HEK293 (cell line): ENCODE data around the gene PPP1R12C.

ENCODE experiments used
- AEBP2 ChIP-seq: fragments of 450-650 bp; formaldehyde crosslinking; IDR thresholded peaks from 2 replicates; pipeline ENCODE4 v1.5.1; 2016; ENCODE audit warnings: missing biosample characterization, missing genetic modification characterization, borderline replicate concordance
- BCL6B ChIP-seq: fragments of 450-650 bp; formaldehyde crosslinking; IDR thresholded peaks from 2 replicates; pipeline ENCODE4 v1.5.1; 2017; ENCODE audit warnings: missing biosample characterization, missing genetic modification characterization
- GLI2 ChIP-seq: fragments of 450-650 bp; formaldehyde crosslinking; IDR thresholded peaks from 2 replicates; pipeline ENCODE4; 2017; ENCODE audit warnings: missing biosample characterization, missing genetic modification characterization, low read depth, borderline replicate concordance
- HIC1 ChIP-seq: fragments of 450-650 bp; formaldehyde crosslinking; IDR thresholded peaks from 2 replicates; pipeline ENCODE4 v1.5.1; 2016; ENCODE audit warnings: missing biosample characterization, missing genetic modification characterization
- KLF8 ChIP-seq: fragments of 450-650 bp; formaldehyde crosslinking; IDR thresholded peaks from 2 replicates; pipeline ENCODE4 v1.5.1; 2016; ENCODE audit warnings: missing biosample characterization, missing genetic modification characterization
- KLF9 ChIP-seq: fragments of 450-650 bp; formaldehyde crosslinking; IDR thresholded peaks from 2 replicates; pipeline ENCODE4 v1.5.1; 2016; ENCODE audit warnings: missing biosample characterization, missing genetic modification characterization, low read depth
- MEIS1 ChIP-seq: sonication (generic); formaldehyde crosslinking; IDR thresholded peaks from 2 replicates; pipeline ENCODE4 v1.8.1; 2022; ENCODE audit warnings: missing genetic modification reagents, mild to moderate bottlenecking, borderline replicate concordance
- PRDM10 ChIP-seq: fragments of 450-650 bp; formaldehyde crosslinking; IDR thresholded peaks from 2 replicates; pipeline ENCODE4 v1.5.1; 2016; ENCODE audit warnings: missing biosample characterization, missing genetic modification characterization
- SP7 ChIP-seq: fragments of 450-650 bp; formaldehyde crosslinking; IDR thresholded peaks from 2 replicates; pipeline ENCODE4 v1.5.1; 2016; ENCODE audit warnings: missing biosample characterization, missing genetic modification characterization
- TCF7L2 ChIP-seq: IDR thresholded peaks from 2 replicates; pipeline ENCODE4 v1.6.1; 2011; ENCODE audit warnings: low read depth, mild to moderate bottlenecking, inconsistent platforms, low read length, moderate library complexity, borderline replicate concordance
- YY1 ChIP-seq: fragments of 450-650 bp; formaldehyde crosslinking; IDR thresholded peaks from 2 replicates; pipeline ENCODE4 v1.5.1; 2018; ENCODE audit warnings: missing biosample characterization, missing genetic modification characterization
- ZBTB17 ChIP-seq: fragments of 450-650 bp; formaldehyde crosslinking; IDR thresholded peaks from 2 replicates; pipeline ENCODE4 v1.5.1; 2016; ENCODE audit warnings: missing biosample characterization, missing genetic modification characterization
- ZBTB21 ChIP-seq: fragments of 450-650 bp; formaldehyde crosslinking; IDR thresholded peaks from 2 replicates; pipeline ENCODE4 v1.5.1; 2017; ENCODE audit warnings: missing biosample characterization, missing genetic modification characterization
- ZEB2 ChIP-seq: fragments of 450-650 bp; formaldehyde crosslinking; IDR thresholded peaks from 2 replicates; pipeline ENCODE4 v1.5.1; 2016; ENCODE audit warnings: missing biosample characterization, missing genetic modification characterization
- ZFHX2 ChIP-seq: fragments of 450-650 bp; formaldehyde crosslinking; conservative IDR thresholded peaks from 2 replicates; pipeline ENCODE4 v1.5.1; 2016; ENCODE audit warnings: missing biosample characterization, missing genetic modification characterization
- ZNF324 ChIP-seq: fragments of 450-650 bp; formaldehyde crosslinking; IDR thresholded peaks from 2 replicates; pipeline ENCODE4 v1.5.1; 2016; ENCODE audit warnings: missing biosample characterization, missing genetic modification characterization
- ZNF335 ChIP-seq: fragments of 450-650 bp; formaldehyde crosslinking; conservative IDR thresholded peaks from 2 replicates; pipeline ENCODE4 v1.5.1; 2016; ENCODE audit warnings: missing biosample characterization, missing genetic modification characterization
- ZNF341 ChIP-seq: fragments of 450-650 bp; formaldehyde crosslinking; IDR thresholded peaks from 2 replicates; pipeline ENCODE4; 2016; ENCODE audit warnings: low read depth, missing biosample characterization, missing genetic modification characterization
- ZNF423 ChIP-seq: fragments of 450-650 bp; formaldehyde crosslinking; IDR thresholded peaks from 2 replicates; pipeline ENCODE4 v1.5.1; 2016; ENCODE audit warnings: missing biosample characterization, missing genetic modification characterization
- ZNF426 ChIP-seq: fragments of 450-650 bp; formaldehyde crosslinking; IDR thresholded peaks from 2 replicates; pipeline ENCODE4 v1.5.1; 2017; ENCODE audit warnings: missing biosample characterization, missing genetic modification characterization, mild to moderate bottlenecking, inconsistent platforms, moderate library complexity
- ZNF433 ChIP-seq: fragments of 450-650 bp; formaldehyde crosslinking; IDR thresholded peaks from 2 replicates; pipeline ENCODE4 v1.5.1; 2016; ENCODE audit warnings: missing biosample characterization, missing genetic modification characterization, low read depth
- ZNF514 ChIP-seq: fragments of 450-650 bp; formaldehyde crosslinking; IDR thresholded peaks from 2 replicates; pipeline ENCODE4 v1.5.1; 2016; ENCODE audit warnings: missing biosample characterization, missing genetic modification characterization
- ZNF530 ChIP-seq: fragments of 450-650 bp; formaldehyde crosslinking; IDR thresholded peaks from 2 replicates; pipeline ENCODE4 v1.5.1; 2016; ENCODE audit warnings: low read depth, missing biosample characterization, missing genetic modification characterization
- ZNF629 ChIP-seq: fragments of 450-650 bp; formaldehyde crosslinking; IDR thresholded peaks from 2 replicates; pipeline ENCODE4 v1.5.1; 2017; ENCODE audit warnings: missing biosample characterization, missing genetic modification characterization
- ZNF654 ChIP-seq: fragments of 450-650 bp; formaldehyde crosslinking; IDR thresholded peaks from 2 replicates; pipeline ENCODE4 v1.5.1; 2016; ENCODE audit warnings: low read depth, missing biosample characterization, missing genetic modification characterization
- ZNF664 ChIP-seq: fragments of 450-650 bp; formaldehyde crosslinking; IDR thresholded peaks from 2 replicates; pipeline ENCODE4 v1.5.1; 2016; ENCODE audit warnings: missing biosample characterization, missing genetic modification characterization
- ZNF843 ChIP-seq: fragments of 450-650 bp; formaldehyde crosslinking; IDR thresholded peaks from 2 replicates; pipeline ENCODE4 v1.5.1; 2016; ENCODE audit warnings: missing biosample characterization, missing genetic modification characterization
- ZSCAN23 ChIP-seq: fragments of 450-650 bp; formaldehyde crosslinking; IDR thresholded peaks from 2 replicates; pipeline ENCODE4 v1.5.1; 2016; ENCODE audit warnings: missing biosample characterization, missing genetic modification characterization
- TF ChIP-seq, protein P1 (sequence below): fragments of 450-650 bp; formaldehyde crosslinking; IDR thresholded peaks from 2 replicates; pipeline ENCODE4 v1.5.1; 2016; ENCODE audit warnings: missing biosample characterization, missing genetic modification characterization

The PPP1R12C gene

DNA sequence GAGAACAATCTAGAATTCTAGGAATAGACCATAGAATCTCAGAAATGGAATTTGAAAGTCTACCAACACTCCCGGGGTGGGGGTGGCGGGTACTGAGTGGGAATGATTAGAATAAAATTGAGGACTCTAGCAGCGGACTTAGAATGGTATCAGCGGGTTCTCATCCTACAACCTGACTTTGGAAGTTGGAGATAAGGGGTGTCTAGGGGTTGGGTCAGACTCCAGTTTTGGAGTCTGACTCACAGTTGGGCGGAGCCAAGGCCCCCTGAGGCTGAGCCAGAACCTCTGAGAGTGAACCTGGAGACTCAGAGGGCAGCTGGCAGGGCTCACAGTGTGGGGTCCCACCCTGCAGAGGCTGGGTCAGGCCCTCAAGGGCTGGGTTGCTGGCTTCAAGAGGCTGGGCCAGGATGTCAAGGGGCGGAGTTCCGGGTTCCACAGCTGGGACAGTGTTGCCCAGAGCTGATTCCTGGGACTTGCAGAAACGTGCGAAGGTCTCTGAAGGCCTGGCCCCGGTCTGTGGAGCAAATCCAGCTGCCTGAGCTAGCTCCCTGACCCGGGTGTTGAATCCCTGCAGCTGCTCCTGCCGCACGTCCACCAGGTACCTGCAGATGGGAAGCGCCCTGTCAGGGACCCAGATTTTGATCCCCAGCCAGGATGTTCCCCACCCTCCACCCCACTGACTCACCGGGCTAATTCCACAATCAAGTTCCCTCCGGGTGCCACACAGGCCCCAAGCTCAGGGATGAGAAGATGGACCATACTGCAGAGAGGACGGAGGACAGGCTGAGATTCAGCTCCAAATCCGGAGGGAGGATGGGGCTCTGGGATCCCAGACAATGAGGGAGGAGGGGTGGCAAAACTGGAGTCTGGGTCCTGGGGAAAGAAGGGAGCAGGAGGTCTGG lies 41.7 kb upstream of the PPP1R12C start (continued):
- TF ChIP-seq BCL6B (no peak), ZNF433 (no peak), YY1 (tag by site-specific recombination) (no peak), ZNF530 (tag by site-specific recombination) (no peak), ZEB2 (tag by site-specific recombination) (peak; percentile 58), ZNF629 (tag by site-specific recombination) (peak; percentile 75), ZNF335 (tag by site-specific recombination) (peak; percentile 47; the same call in 1 of the 2 replicates), ZNF423 (tag by site-specific recombination) (no peak), ZNF654 (tag by site-specific recombination) (no peak), AEBP2 (tag by site-specific recombination) (no peak), ZNF664 (tag by site-specific recombination) (no peak), TCF7L2 (no peak), ZNF843 (tag by site-specific recombination) (no peak), MEIS1 (CRISPR knock-in tag) (no peak), ZSCAN23 (tag by site-specific recombination) (no peak), GLI2 (tag by site-specific recombination) (no peak), ZNF341 (tag by site-specific recombination) (no peak), PRDM10 (peak; percentile 90), ZFHX2 (0 out of 2 replicates have a peak, but pooled peaks have one; percentile 23), ZNF324 (tag by site-specific recombination) (no peak), HIC1 (tag by site-specific recombination) (peak; percentile 89), ZBTB17 (tag by site-specific recombination) (peak; percentile 28; the same call in 1 of the 2 replicates), ZNF514 (tag by site-specific recombination) (no peak), KLF9 (tag by site-specific recombination) (no peak), ZNF426 (tag by site-specific recombination) (no peak), SP7 (tag by site-specific recombination) (peak; percentile 90), ZBTB21 (tag by site-specific recombination) (0 out of 2 replicates have a peak, but pooled peaks have one; percentile 20), KLF8 (tag by site-specific recombination) (peak; percentile 68)
- TF ChIP-seq, protein P1, sequence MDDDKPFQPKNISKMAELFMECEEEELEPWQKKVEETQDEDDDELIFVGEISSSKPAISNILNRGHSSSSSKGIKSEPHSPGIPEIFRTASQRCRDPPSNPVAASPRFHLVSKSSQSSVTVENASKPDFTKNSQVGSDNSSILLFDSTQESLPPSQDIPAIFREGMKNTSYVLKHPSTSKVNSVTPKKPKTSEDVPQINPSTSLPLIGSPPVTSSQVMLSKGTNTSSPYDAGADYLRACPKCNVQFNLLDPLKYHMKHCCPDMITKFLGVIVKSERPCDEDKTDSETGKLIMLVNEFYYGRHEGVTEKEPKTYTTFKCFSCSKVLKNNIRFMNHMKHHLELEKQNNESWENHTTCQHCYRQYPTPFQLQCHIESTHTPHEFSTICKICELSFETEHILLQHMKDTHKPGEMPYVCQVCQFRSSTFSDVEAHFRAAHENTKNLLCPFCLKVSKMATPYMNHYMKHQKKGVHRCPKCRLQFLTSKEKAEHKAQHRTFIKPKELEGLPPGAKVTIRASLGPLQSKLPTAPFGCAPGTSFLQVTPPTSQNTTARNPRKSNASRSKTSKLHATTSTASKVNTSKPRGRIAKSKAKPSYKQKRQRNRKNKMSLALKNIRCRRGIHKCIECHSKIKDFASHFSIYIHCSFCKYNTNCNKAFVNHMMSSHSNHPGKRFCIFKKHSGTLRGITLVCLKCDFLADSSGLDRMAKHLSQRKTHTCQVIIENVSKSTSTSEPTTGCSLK (tag by site-specific recombination) = no peak
